Liver (tissue), 3 donors: ENCODE results near the gene DOCK2.

ENCODE experiments used
- GABPA ChIP-seq, 2 donors: IDR thresholded peaks in 1 of 2; conservative IDR thresholded peaks in 1 of 2; 2 replicates each; pipeline ENCODE4 v1.6.1; 2016; ENCODE audit warnings: antibody characterized with exemption in 2 of 2, mild to moderate bottlenecking in 1 of 2, moderate library complexity in 1 of 2
- HNF4A ChIP-seq, 2 donors: conservative IDR thresholded peaks; 2 replicates each; pipeline ENCODE4 v1.6.1; 2016; ENCODE audit warnings: antibody characterized with exemption in 2 of 2, mild to moderate bottlenecking in 2 of 2
- JUND ChIP-seq, 2 donors: IDR thresholded peaks; 2 replicates each; pipeline ENCODE4 v1.6.1; 2016; ENCODE audit warnings: antibody characterized with exemption in 2 of 2
- RAD21 ChIP-seq, 2 donors: IDR thresholded peaks; 2 replicates each; pipeline ENCODE4 v1.6.1; 2016; ENCODE audit warnings: antibody characterized with exemption in 2 of 2, mild to moderate bottlenecking in 2 of 2
- SP1 ChIP-seq: IDR thresholded peaks from 2 replicates; pipeline ENCODE4 v1.6.1; 2018; ENCODE audit warnings: antibody characterized with exemption, mild to moderate bottlenecking
- TAF1 ChIP-seq: conservative IDR thresholded peaks from 2 replicates; pipeline ENCODE4 v1.6.1; 2016; ENCODE audit warnings: antibody characterized with exemption, mild to moderate bottlenecking
- YY1 ChIP-seq: IDR thresholded peaks from 2 replicates; pipeline ENCODE4 v1.6.1; 2016; ENCODE audit warnings: antibody characterized with exemption, mild to moderate bottlenecking
- TF ChIP-seq, protein P1 (sequence below): fragments of 150-350 bp; IDR thresholded peaks from 2 replicates; pipeline ENCODE4 v1.5.1; 2017; ENCODE audit warnings: improper control_type of control experiment, low read depth, low read length; ENCODE audit not compliant: missing input control
- TF ChIP-seq, protein P2 (sequence below): IDR thresholded peaks from 2 replicates; pipeline ENCODE4 v1.6.1; 2016; ENCODE audit warnings: antibody characterized with exemption, mild to moderate bottlenecking
- TF ChIP-seq, protein P3 (sequence below): IDR thresholded peaks from 2 replicates; pipeline ENCODE4 v1.6.1; 2016; ENCODE audit warnings: antibody characterized with exemption
- TF ChIP-seq, protein P4 (sequence below): IDR thresholded peaks from 2 replicates; pipeline ENCODE4 v1.6.1; 2016; ENCODE audit warnings: antibody characterized with exemption
- donor health status: healthy.
- donor health status: healthy.

DNA sequence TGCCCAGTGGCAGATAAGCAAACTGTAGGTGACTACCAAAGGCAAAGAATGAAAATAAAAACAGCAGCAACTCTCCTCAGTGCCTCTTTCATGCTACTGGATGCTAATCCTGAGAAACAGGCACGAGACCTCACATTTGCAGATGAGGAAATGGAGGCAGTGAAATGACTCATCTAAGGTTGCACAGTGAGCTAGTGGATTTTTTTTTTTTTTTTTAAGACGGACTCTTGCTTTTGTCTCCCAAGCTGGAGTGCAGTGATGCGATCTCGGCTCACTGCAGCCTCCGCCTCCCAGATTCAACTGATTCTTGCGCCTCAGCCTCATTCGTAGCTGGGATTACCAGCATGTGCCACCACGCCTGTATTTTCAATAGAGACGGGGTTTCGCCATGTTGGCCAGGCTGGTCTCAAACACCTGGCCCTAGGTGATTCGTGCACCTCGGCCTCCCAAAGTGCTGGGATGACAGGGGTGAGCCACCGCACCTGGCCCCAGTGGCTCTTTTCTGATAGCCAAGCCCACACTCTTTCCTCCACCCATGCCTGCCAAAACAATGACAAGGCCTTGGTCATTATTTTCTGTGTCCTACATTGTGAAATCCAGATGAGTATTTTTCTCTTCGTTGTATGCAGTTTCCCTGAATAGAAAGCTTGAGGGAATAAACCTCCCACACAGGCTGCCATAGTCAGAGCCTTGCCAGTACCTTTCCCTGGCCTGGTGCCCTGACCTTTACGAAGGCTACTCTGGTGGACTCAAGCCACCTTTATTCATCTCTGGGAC lies 19.2 kb downstream of the DOCK2 start:
- TF ChIP-seq, protein P1, sequence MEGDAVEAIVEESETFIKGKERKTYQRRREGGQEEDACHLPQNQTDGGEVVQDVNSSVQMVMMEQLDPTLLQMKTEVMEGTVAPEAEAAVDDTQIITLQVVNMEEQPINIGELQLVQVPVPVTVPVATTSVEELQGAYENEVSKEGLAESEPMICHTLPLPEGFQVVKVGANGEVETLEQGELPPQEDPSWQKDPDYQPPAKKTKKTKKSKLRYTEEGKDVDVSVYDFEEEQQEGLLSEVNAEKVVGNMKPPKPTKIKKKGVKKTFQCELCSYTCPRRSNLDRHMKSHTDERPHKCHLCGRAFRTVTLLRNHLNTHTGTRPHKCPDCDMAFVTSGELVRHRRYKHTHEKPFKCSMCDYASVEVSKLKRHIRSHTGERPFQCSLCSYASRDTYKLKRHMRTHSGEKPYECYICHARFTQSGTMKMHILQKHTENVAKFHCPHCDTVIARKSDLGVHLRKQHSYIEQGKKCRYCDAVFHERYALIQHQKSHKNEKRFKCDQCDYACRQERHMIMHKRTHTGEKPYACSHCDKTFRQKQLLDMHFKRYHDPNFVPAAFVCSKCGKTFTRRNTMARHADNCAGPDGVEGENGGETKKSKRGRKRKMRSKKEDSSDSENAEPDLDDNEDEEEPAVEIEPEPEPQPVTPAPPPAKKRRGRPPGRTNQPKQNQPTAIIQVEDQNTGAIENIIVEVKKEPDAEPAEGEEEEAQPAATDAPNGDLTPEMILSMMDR: no peak
- TF ChIP-seq TAF1 (no peak), HNF4A (conservative IDR thresholded peaks at IDR 0.05) (no peak), RAD21 (IDR thresholded peaks at IDR 0.05) (no peak), YY1 (no peak), GABPA (IDR thresholded peaks at IDR 0.05 in 1 of 2, conservative IDR thresholded peaks at IDR 0.05 in 1 of 2) (no peak), JUND (IDR thresholded peaks at IDR 0.05) (no peak), SP1 (no peak)
- TF ChIP-seq, protein P2, sequence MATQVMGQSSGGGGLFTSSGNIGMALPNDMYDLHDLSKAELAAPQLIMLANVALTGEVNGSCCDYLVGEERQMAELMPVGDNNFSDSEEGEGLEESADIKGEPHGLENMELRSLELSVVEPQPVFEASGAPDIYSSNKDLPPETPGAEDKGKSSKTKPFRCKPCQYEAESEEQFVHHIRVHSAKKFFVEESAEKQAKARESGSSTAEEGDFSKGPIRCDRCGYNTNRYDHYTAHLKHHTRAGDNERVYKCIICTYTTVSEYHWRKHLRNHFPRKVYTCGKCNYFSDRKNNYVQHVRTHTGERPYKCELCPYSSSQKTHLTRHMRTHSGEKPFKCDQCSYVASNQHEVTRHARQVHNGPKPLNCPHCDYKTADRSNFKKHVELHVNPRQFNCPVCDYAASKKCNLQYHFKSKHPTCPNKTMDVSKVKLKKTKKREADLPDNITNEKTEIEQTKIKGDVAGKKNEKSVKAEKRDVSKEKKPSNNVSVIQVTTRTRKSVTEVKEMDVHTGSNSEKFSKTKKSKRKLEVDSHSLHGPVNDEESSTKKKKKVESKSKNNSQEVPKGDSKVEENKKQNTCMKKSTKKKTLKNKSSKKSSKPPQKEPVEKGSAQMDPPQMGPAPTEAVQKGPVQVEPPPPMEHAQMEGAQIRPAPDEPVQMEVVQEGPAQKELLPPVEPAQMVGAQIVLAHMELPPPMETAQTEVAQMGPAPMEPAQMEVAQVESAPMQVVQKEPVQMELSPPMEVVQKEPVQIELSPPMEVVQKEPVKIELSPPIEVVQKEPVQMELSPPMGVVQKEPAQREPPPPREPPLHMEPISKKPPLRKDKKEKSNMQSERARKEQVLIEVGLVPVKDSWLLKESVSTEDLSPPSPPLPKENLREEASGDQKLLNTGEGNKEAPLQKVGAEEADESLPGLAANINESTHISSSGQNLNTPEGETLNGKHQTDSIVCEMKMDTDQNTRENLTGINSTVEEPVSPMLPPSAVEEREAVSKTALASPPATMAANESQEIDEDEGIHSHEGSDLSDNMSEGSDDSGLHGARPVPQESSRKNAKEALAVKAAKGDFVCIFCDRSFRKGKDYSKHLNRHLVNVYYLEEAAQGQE: no peak
- TF ChIP-seq, protein P3, sequence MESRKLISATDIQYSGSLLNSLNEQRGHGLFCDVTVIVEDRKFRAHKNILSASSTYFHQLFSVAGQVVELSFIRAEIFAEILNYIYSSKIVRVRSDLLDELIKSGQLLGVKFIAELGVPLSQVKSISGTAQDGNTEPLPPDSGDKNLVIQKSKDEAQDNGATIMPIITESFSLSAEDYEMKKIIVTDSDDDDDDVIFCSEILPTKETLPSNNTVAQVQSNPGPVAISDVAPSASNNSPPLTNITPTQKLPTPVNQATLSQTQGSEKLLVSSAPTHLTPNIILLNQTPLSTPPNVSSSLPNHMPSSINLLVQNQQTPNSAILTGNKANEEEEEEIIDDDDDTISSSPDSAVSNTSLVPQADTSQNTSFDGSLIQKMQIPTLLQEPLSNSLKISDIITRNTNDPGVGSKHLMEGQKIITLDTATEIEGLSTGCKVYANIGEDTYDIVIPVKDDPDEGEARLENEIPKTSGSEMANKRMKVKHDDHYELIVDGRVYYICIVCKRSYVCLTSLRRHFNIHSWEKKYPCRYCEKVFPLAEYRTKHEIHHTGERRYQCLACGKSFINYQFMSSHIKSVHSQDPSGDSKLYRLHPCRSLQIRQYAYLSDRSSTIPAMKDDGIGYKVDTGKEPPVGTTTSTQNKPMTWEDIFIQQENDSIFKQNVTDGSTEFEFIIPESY: no peak
- TF ChIP-seq, protein P4, sequence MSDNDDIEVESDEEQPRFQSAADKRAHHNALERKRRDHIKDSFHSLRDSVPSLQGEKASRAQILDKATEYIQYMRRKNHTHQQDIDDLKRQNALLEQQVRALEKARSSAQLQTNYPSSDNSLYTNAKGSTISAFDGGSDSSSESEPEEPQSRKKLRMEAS: no peak
